GM12874 (cell line): ENCODE results near the gene INTS1.

Experiments used
- CTCF ChIP-seq: IDR thresholded peaks from 2 replicates; pipeline ENCODE4 v1.5.1; 2011; ENCODE audit warnings: low read depth, mild to moderate bottlenecking, control low read depth, low read length, moderate library complexity; ENCODE audit not compliant: insufficient read depth

Gene INTS1

GRCh38 chr7:1535701-1536454 lies 31.7 kb upstream of the INTS1 start:
- no peak for TF ChIP-seq CTCF

- TF ChIP-seq CTCF = no peak
Observed at GRCh38 chr7:1535100-1535458, 30.9 kb upstream of the INTS1 start.

- TF ChIP-seq CTCF = no peak
Observed at GRCh38 chr7:1534330-1535099, 30.3 kb upstream of the INTS1 start.

- no peak for TF ChIP-seq CTCF
Observed at GRCh38 chr7:1533547-1534329, 29.5 kb upstream of the INTS1 start.

- no peak for TF ChIP-seq CTCF
Observed at GRCh38 chr7:1533255-1533546, 29.0 kb upstream of the INTS1 start.

- TF ChIP-seq CTCF = no peak
Observed at GRCh38 chr7:1532456-1533254, 28.5 kb upstream of the INTS1 start.
